Activated CD4-positive, alpha-beta T cell treated with anti-CD3 and anti-CD28 coated beads, Interleukin-2, amount 10 ng/mL, durations not matched to agents 24 days and 14 days (primary cell): ENCODE measurements around the gene TOMM7. TPM values are rescaled to one million over a fixed set of nuclear protein-coding genes. Genes with fewer than 3 reads are reported as not detected.

ENCODE experiments used
- DNase-seq: peaks from one replicate; pipeline ENCODE4 v3.0.0; 2022
- H3K27ac Mint-ChIP-seq: one replicate; pipeline ENCODE4 v1.8.0; 2022; ENCODE audit warnings: mild to moderate bottlenecking, mixed read lengths
- H3K27me3 Mint-ChIP-seq: one replicate; pipeline ENCODE4 v1.8.0; 2022; ENCODE audit warnings: mixed read lengths
- H3K36me3 Mint-ChIP-seq: one replicate; pipeline ENCODE4 v1.8.0; 2022; ENCODE audit warnings: low read depth, mild to moderate bottlenecking, mixed read lengths
- H3K4me1 Mint-ChIP-seq: one replicate; pipeline ENCODE4 v1.8.0; 2021; ENCODE audit warnings: mixed read lengths
- H3K4me3 Mint-ChIP-seq: one replicate; pipeline ENCODE4 v1.8.0; 2022; ENCODE audit warnings: mild to moderate bottlenecking, moderate library complexity, mixed read lengths
- H3K9me3 Mint-ChIP-seq: one replicate; pipeline ENCODE4 v1.8.0; 2021; ENCODE audit warnings: mixed read lengths
- intact Hi-C: fragments of 100-400 bp; cut with micrococcal nuclease; formaldehyde crosslinking; loops from one replicate; pipeline ENCODE4 v1.15.1; 2023
- total RNA-seq: library from RNA; stranded (reverse); gene quantifications from 2 replicates; pipeline ENCODE4 v1.2.3, GENCODE V29; 2022

TOMM7 gene
- total RNA-seq: 196 and 201 TPM in 2 replicates

- H3K36me3 Mint-ChIP-seq: peaks cover 24% of the 10 kb centered on the region
- H3K27ac Mint-ChIP-seq: peak within 1 kb of the TSS; percentile 97
- peaks cover 3% of the 10 kb centered on the region for H3K9me3 Mint-ChIP-seq
- H3K4me1 Mint-ChIP-seq: peaks cover 32% of the 10 kb centered on the region
- intact Hi-C loops: loop anchor here (1.0 to 2.0 kb wide), 6 partner anchors 32 to 358 kb away; partner anchors contain the start of gene HYCC1
- peak within 1 kb of the TSS; percentile 99 for H3K4me3 Mint-ChIP-seq
- H3K27me3 Mint-ChIP-seq: peaks cover 25% of the 10 kb centered on the region
- DNase-seq: peak; percentile 95
Observed at GRCh38 chr7:22822486-22823141, at the start of gene TOMM7. Gene TOMM7 (minus strand): TSS chr7:22822849. CDS start chr7:22822779, 70 bp downstream.

- peaks cover 4% of the 10 kb centered on the region for H3K4me1 Mint-ChIP-seq
- H3K27ac Mint-ChIP-seq: no peak overlapping the region
- intact Hi-C loops: no loop called here
- H3K9me3 Mint-ChIP-seq: peaks cover 5% of the 10 kb centered on the region
- no peak overlapping the region for H3K4me3 Mint-ChIP-seq
- peaks cover 13% of the 10 kb centered on the region for H3K36me3 Mint-ChIP-seq
- no peak for DNase-seq
- no peaks in the 10 kb centered on the region for H3K27me3 Mint-ChIP-seq
Observed at GRCh38 chr7:22872096-22872807, 49.6 kb upstream of the TOMM7 start.

- Mint-ChIP-seq H3K9me3 (peaks cover 5% of the 10 kb centered on the region), H3K27me3 (no peaks in the 10 kb centered on the region), H3K4me1 (peaks cover 4% of the 10 kb centered on the region), H3K4me3 (no peak overlapping the region), H3K27ac (no peak overlapping the region), H3K36me3 (peaks cover 13% of the 10 kb centered on the region)
- no peak for DNase-seq
- intact Hi-C loops: no loop called here
Observed at GRCh38 chr7:22871661-22872060, 49.0 kb upstream of the TOMM7 start.

- intact Hi-C loops: no loop called here
- Mint-ChIP-seq H3K27me3 (no peaks in the 10 kb centered on the region), H3K4me3 (no peak overlapping the region), H3K36me3 (peaks cover 29% of the 10 kb centered on the region), H3K9me3 (peaks cover 5% of the 10 kb centered on the region), H3K4me1 (peaks cover 7% of the 10 kb centered on the region), H3K27ac (no peak overlapping the region)
- no peak for DNase-seq
Observed at GRCh38 chr7:22868509-22868908, 45.9 kb upstream of the TOMM7 start.

- H3K36me3 Mint-ChIP-seq: peaks cover 37% of the 10 kb centered on the region
- H3K27me3 Mint-ChIP-seq: no peaks in the 10 kb centered on the region
- no peak overlapping the region for H3K27ac Mint-ChIP-seq
- no peak for DNase-seq
- no peak overlapping the region for H3K4me3 Mint-ChIP-seq
- H3K9me3 Mint-ChIP-seq: peaks cover 5% of the 10 kb centered on the region
- intact Hi-C loops: no loop called here
- peaks cover 6% of the 10 kb centered on the region for H3K4me1 Mint-ChIP-seq
Observed at GRCh38 chr7:22867589-22867988, 44.9 kb upstream of the TOMM7 start.

- Mint-ChIP-seq H3K36me3 (peaks cover 40% of the 10 kb centered on the region), H3K27me3 (no peaks in the 10 kb centered on the region), H3K9me3 (peaks cover 5% of the 10 kb centered on the region), H3K4me3 (no peak overlapping the region), H3K27ac (no peak overlapping the region), H3K4me1 (peaks cover 3% of the 10 kb centered on the region)
- intact Hi-C loops: no loop called here
- no peak for DNase-seq
Observed at GRCh38 chr7:22867003-22867402, 44.4 kb upstream of the TOMM7 start.

- peaks cover 5% of the 10 kb centered on the region for H3K9me3 Mint-ChIP-seq
- H3K36me3 Mint-ChIP-seq: peaks cover 49% of the 10 kb centered on the region
- H3K4me1 Mint-ChIP-seq: peaks cover 3% of the 10 kb centered on the region
- H3K27ac Mint-ChIP-seq: no peak overlapping the region
- intact Hi-C loops: no loop called here
- DNase-seq: no peak
- H3K4me3 Mint-ChIP-seq: no peak overlapping the region
- no peaks in the 10 kb centered on the region for H3K27me3 Mint-ChIP-seq
Observed at GRCh38 chr7:22865602-22865960, 42.9 kb upstream of the TOMM7 start.

- peaks cover 8% of the 10 kb centered on the region for H3K4me1 Mint-ChIP-seq
- no peaks in the 10 kb centered on the region for H3K27me3 Mint-ChIP-seq
- H3K36me3 Mint-ChIP-seq: peaks cover 53% of the 10 kb centered on the region
- no peak for DNase-seq
- no peak overlapping the region for H3K27ac Mint-ChIP-seq
- intact Hi-C loops: no loop called here
- peaks cover 5% of the 10 kb centered on the region for H3K9me3 Mint-ChIP-seq
- no peak overlapping the region for H3K4me3 Mint-ChIP-seq
Observed at GRCh38 chr7:22864855-22865601, 42.4 kb upstream of the TOMM7 start.

- peaks cover 12% of the 10 kb centered on the region for H3K4me1 Mint-ChIP-seq
- no peaks in the 10 kb centered on the region for H3K27me3 Mint-ChIP-seq
- peaks cover 54% of the 10 kb centered on the region for H3K36me3 Mint-ChIP-seq
- H3K27ac Mint-ChIP-seq: peak overlapping the region; percentile 43
- DNase-seq: no peak
- intact Hi-C loops: no loop called here
- peaks cover 5% of the 10 kb centered on the region for H3K9me3 Mint-ChIP-seq
- no peak overlapping the region for H3K4me3 Mint-ChIP-seq
Observed at GRCh38 chr7:22864301-22864700, 41.7 kb upstream of the TOMM7 start.

GRCh38 chr7:22863156-22863899 lies 40.7 kb upstream of the TOMM7 start:
- no peak for DNase-seq
- Mint-ChIP-seq H3K4me1 (peaks cover 20% of the 10 kb centered on the region), H3K27me3 (no peaks in the 10 kb centered on the region), H3K4me3 (no peak overlapping the region), H3K36me3 (peaks cover 55% of the 10 kb centered on the region), H3K9me3 (no peaks in the 10 kb centered on the region), H3K27ac (no peak overlapping the region)
- intact Hi-C loops: no loop called here

- no peaks in the 10 kb centered on the region for H3K9me3 Mint-ChIP-seq
- H3K27ac Mint-ChIP-seq: no peak overlapping the region
- peaks cover 27% of the 10 kb centered on the region for H3K4me1 Mint-ChIP-seq
- no peaks in the 10 kb centered on the region for H3K27me3 Mint-ChIP-seq
- no peak overlapping the region for H3K4me3 Mint-ChIP-seq
- H3K36me3 Mint-ChIP-seq: peaks cover 66% of the 10 kb centered on the region
- no peak for DNase-seq
- intact Hi-C loops: no loop called here
Observed at GRCh38 chr7:22861576-22861975, 38.9 kb upstream of the TOMM7 start.

- Mint-ChIP-seq H3K4me1 (peaks cover 32% of the 10 kb centered on the region), H3K36me3 (peaks cover 69% of the 10 kb centered on the region), H3K4me3 (no peak overlapping the region), H3K9me3 (no peaks in the 10 kb centered on the region), H3K27me3 (no peaks in the 10 kb centered on the region), H3K27ac (peak overlapping the region; percentile 14)
- peak; percentile 70 for DNase-seq
- intact Hi-C loops: no loop called here
Observed at GRCh38 chr7:22860784-22861482, 38.3 kb upstream of the TOMM7 start.

- H3K4me3 Mint-ChIP-seq: no peak overlapping the region
- no peaks in the 10 kb centered on the region for H3K27me3 Mint-ChIP-seq
- H3K36me3 Mint-ChIP-seq: peaks cover 70% of the 10 kb centered on the region
- no peak for DNase-seq
- peak overlapping the region; percentile 1 for H3K27ac Mint-ChIP-seq
- H3K9me3 Mint-ChIP-seq: no peaks in the 10 kb centered on the region
- intact Hi-C loops: no loop called here
- peaks cover 34% of the 10 kb centered on the region for H3K4me1 Mint-ChIP-seq
Observed at GRCh38 chr7:22860337-22860736, 37.7 kb upstream of the TOMM7 start.
